IPS-11a (cell line): ENCODE measurements around the gene C11orf58.

Experiments
- H3K4me3 ChIP-seq: one replicate; pipeline ENCODE4 v1.5.1; 2013; ENCODE audit warnings: low read depth, low read length, control low read depth

Gene C11orf58

DNA sequence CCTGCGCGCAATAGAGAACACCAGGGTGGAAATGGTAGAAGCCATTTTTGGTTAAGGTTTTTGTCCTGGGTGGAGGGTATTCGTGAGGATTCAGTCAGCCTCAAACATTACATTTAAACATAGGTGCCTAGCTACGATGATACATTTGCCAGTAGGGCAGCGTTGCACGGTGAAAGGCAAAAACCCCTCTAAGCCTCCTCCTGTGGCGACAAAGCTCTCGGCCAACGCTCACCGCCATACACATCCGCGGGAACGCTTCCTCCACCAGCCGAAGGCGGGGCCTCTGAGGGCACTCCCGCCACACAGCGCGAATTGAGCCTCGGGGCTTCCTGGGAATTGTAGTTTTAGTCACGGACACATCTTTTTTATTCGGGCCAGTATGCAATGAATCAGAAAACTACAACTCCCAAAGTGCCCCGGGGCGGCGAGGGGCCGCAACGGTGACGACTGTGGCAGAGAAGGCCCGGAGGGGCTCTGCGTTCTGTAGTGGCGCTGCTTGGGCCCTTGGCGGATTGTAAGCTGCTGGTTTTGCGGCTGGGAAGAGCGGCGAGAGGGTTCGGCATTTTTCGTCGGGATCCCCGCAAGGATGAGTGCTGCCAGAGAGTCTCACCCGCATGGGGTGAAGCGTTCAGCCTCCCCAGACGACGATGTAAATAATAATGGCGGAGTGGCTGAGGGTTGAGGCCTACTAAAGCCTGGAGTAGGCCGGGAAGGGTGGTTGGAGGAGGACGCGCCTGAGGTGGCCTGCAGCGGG lies at the start of gene C11orf58:
TSS of gene C11orf58 (plus strand) at position 455 of the 754 bp plus-strand sequence. CDS start at position 587, 132 bp downstream.
- peak within 1 kb of the TSS; percentile 95 for H3K4me3 ChIP-seq

DNA sequence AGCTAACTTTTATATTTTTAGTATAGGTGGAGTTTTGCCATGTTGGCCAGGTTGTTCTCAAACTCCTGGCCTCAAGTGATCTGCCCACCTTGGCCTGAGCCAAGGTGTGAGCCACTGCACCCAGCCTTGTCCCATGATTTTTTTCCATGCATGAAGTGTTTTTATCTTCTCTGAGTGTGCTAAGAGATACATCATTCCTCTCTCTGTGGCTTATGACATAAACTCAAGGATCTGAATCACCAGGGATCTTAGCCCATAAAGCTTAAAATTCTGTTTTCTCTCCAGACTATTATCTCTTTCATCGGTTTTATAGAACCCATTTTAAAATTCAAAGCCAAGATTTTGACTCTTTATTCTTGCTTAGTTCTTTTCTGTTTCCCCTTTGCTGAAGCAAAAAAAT lies 48.4 kb upstream of the C11orf58 start:
- H3K4me3 ChIP-seq = no peak overlapping the region

DNA sequence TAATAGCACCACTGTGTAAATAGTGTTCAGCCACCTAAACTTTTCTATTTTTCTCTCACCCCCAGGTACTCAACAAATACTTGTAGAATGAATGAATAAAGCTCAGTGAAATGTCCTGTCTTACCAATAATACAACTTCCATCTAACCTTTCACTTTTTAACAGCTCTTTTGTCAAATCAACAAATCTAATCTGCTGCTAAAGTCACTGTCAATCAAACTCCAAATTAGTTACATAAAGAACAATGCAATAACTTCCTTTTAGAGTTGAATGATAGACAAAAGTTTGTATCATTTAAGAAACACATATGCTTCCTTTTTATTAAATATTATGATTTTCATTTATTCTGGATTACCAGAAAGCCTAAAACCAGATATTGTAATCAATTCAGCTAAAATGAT lies 34.7 kb upstream of the C11orf58 start:
- H3K4me3 ChIP-seq = no peak overlapping the region

DNA sequence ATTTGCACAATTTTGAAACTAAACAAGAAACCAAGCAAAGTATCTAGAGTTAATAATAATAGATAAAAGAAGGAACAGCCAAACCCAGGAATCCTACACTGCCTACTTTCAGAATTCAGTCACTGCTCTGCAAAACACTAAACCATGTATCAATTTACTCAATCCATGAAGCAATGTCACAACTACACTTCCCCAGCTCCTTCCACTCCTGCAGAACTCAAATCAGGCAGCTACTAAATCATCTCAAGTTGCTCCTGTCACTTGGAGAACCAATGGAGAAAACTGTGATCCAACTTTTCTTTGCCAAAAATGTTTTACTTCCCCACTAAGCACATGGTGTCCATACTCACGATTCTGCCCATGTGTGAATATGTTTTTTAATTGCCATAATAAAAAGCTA lies 24.9 kb upstream of the C11orf58 start:
- no peak overlapping the region for H3K4me3 ChIP-seq

DNA sequence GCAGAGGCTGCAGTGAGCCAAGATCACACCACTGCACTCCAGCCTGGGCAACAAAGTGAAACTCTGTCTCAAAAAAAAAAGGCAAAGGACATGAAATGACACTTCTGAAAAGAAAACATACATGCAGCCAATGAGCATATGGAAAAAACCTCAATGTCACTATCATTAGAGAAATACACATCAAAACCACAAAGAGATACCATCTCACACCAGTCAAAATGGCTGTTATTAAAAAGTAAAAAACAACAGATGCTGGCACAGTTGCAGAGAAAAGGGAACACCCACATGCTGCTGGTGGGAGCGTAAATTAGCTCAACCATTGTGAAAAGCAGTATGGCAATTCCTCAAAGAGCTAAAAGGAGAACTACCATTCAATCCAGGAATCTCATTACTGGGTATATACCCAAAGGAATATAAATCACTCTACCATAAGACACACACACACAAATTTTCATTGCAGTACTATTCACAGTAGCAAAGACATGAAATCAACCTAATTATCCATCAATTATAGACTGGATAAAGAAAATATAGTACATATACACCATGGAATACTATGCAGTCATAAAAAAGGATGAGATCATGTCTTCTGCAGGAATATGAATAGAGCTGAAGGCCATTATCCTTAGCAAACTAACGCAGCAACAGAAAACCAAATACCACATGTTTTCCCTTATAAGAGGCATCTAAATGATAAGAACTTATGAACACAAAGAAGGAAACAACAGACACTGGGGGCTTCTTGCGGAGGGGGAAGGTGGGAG lies 15.7 kb upstream of the C11orf58 start:
- no peak overlapping the region for H3K4me3 ChIP-seq

DNA sequence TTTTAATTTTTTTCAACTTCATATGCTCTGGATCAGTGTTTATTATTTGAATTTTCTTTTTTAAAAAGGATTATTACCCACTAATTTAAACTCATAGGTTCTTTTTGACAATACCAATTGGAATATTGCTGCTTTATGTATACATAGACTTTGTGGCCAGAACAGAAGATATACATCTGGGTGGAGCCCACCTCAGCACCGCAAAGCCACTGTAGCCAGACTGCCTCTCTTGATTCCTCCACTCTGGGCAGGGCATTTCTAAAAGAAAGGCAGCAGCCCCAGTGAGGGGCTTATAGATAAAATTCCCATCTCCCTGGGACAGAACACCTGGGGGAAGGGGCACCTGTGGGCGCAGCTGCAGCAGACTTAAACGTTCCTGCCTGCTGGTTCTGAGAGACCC lies 10.6 kb upstream of the C11orf58 start:
- no peak overlapping the region for H3K4me3 ChIP-seq

DNA sequence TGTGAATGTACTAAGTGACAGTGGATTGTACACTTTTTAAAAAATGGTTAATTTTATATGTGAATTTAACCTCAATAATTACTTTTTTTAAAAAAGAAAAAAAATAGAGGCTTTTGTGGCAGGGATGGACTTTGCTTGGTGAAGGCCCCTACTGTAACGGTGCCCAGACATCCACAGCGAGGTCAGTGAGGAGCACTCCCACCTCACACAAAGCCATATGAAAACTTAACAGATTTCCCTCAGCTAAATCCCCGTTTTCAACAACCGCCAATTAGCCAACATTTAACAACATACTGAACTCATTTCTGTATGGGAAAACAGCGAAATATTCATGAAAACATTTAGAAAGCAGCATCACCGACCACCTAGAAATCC lies 642 bp upstream of the C11orf58 start:
- H3K4me3 ChIP-seq = peak overlapping the region; percentile 95

DNA sequence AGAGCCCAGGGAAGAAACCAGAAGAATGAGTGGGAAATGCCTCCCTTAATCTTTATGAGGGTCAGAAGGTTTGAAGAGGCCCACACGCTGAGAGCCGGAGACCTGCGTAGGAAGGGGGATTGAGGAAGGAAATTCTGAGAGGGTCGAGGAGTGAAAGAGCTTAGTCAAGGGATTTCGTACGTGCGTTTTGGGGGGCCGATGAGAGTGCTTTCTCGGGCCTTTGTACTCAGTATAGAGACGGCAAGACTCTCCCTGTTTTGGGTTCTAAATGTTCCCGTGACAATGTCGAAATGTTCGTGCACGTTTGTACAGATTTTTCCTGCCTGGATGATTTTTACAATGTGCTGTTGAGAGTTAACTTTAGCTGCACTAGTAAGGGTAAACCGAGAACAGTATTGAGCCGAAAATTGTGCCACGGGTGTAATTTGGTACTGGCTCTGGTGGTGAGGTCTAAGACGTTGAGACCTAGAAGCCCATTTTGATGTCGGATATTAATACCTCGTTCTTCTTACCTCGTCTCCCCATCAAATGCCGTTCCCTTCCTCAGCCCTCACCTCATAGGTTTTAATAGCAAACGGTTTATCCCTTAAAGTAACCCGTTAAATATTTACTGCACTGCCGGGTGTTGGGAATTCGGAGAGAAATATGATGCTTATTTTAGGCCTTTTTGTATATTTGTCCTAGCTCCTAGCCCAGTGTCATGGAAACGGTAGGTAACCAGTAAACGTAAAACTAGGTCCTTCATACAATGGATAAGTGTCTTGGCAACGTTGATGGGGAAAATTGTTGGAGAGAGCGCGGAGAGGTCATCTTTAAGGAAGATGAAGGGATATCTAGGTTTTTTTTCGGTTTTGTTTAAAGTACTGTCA lies 734 bp downstream of the C11orf58 start:
- H3K4me3 ChIP-seq = peak overlapping the region; percentile 95

DNA sequence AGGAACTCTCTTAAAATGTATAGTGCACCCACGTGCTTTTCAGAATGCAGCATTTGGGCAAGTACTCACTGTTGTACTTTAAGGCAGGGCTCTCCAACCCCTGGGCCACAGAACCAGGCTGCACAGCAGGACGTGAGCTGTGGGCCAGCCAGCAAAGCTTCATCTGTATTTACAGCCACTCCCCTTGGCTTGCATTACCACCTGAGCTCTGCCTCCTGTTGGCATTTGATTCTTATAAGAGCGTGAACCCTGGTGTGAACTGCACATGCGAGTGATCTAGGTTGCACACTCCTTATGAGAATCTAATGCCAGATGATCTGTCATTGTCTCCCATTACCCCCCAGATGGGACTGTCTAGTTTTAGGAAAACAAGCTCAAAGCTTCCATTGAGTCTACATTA lies 3.0 kb downstream of the C11orf58 start:
- no peak overlapping the region for H3K4me3 ChIP-seq

DNA sequence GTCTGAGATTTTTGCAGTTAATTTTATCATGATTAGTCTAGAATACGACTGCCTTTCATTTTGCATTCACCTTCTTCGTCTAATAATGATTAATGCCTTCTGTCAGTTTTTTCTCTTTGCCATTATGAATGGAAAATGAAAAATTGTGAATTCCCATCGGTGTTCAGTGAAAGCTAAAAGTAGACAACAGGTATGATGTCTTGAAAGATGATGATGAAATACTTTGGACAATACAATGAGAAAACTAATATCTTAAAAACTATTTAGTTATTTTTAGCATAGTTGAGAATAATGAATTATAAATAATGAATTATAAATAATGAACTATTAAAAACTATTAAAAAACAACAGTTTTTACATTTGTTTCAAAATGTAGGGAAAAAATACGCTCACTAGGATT lies 5.0 kb downstream of the C11orf58 start:
- no peak overlapping the region for H3K4me3 ChIP-seq

DNA sequence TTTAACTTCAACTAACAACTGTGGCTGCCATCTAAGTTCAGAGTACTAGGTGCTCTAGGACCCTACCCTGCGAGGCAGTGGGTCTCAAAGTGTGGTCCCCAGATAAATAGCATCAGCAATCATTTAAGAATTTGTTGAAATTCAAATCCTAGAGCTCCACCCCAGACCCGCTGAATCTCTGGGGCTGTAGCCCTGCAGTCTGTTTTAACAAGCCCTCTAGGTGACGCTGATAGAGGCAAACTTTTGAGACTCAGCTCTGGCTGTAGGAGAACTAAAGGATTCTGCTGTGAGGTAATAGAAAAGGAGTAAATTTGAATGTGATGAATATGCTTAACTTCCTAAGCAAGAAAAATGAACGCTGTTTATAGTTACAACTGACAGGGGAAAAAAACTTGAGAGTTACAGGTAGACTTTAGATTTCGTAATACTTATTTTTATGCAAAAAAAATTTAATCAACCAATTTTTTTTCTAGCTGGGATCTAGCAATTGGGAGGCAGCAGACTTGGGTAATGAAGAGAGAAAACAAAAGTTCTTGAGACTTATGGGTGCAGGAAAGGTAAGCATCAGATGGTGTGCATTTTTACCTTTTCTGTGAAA lies 5.8 kb downstream of the C11orf58 start:
- no peak overlapping the region for H3K4me3 ChIP-seq

DNA sequence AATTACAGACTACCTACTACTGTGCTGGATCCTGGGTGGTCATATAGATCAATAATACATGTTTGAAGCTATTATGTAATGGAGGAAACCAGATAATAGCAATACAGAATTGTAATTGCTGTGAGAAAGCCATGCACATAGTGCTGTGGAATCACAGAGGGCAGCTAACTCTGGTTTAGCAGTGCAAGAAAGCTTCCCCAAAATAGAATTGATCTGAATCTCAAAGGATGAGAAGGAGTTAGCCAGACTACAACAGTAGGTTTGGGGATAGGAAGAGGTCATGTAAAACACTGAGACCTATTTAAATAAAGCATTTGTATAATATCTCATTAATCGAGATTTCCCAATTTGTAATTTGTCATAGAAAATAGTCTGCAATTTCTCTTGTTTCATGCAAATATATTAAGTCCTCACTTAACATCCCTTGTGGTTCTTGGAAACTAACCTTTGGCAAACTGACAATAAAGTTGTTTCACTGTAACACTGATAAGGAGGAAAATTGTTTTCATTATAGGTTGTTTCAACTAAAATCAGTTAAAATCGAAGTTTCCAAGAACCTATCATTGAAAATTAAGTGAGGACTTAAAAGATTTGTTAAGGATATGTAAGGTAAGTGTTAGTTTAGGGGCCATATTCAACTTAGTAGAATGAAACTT lies 7.6 kb downstream of the C11orf58 start:
- H3K4me3 ChIP-seq = no peak overlapping the region

DNA sequence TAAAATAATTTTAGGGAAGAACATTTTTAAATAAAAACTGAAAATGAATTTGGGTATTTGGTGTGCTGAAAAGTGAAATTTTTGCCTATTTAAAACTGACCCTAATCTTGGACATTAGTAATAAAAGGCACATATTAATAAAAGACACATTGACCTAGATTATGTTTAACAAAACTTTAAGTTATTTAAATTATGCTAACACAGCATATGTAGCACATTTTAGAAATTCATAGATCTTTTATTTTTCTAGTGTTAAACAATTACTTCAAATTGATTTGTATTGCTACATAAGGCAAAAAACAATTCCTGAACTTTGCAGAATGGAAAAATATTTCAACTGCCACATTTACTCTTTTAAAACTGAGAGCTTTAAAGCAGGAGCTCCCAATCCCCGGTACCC lies 10.6 kb downstream of the C11orf58 start:
- H3K4me3 ChIP-seq = no peak overlapping the region

DNA sequence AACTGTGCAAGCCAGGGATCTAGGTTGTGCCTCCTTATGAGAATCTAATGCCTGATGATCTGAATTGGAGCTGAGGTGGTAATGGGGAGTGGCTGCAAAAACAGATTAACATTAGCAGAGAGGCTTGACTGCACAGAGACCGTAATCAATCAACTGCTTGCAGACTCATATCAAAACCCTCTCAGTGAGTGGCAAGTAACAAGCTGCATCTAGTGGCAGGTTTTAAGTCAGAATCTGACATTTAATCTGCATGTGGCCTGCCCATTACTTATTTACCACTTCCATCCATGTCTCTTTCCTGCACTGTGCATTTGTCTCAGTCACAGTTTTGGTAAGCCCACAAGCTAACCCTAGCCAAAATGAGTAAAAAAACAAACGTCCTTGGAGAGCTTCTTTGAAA lies 11.2 kb downstream of the C11orf58 start:
- no peak overlapping the region for H3K4me3 ChIP-seq

DNA sequence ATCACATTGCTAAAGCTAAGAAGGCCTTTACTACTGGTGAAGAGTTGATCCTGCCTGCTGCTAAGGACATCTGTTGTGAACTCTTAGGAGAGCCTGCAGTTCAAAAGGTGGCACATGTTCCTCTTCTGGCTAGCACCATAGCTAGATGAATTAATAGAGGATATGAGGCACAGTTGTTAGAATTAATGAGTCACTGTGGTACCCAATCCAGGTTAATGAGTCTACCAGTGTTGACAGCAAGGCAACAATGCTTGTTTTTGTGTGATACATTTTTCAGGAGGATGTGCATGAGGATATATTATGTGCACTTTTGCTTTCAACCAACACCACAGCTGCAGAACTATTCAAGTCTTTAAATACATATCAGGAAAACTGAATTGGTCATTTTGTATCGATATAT lies 12.0 kb downstream of the C11orf58 start:
- no peak overlapping the region for H3K4me3 ChIP-seq

DNA sequence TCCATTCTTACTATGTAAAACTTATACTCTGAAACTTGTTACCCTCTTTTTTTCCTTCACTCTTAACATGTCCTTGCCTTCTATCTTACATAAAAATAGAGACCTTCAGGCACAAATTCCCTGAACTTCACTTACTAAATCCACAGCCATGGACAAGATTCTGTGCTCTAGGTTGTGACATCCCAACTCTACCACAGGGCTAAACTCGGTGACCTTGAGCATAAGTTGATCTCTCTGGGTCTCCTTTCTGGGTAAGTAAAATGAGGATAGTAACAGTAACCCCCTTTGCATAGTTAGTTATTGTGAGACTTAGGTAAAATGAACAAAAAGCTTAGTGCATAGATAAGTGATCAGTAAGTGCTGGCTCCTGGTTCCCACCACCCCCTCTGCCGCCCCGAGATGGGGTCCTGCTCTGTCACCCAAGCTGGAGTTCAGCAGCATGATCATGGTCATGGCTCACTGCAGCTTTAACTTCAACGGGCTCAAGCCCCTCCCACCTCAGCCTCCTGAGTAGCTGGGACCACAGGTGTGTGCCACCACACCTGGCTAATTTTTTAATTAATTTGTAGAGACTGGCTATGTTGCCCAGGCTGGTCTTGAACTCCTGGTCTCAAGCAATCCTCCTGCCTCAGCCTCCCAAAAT lies 20.1 kb downstream of the C11orf58 start:
- no peak overlapping the region for H3K4me3 ChIP-seq

DNA sequence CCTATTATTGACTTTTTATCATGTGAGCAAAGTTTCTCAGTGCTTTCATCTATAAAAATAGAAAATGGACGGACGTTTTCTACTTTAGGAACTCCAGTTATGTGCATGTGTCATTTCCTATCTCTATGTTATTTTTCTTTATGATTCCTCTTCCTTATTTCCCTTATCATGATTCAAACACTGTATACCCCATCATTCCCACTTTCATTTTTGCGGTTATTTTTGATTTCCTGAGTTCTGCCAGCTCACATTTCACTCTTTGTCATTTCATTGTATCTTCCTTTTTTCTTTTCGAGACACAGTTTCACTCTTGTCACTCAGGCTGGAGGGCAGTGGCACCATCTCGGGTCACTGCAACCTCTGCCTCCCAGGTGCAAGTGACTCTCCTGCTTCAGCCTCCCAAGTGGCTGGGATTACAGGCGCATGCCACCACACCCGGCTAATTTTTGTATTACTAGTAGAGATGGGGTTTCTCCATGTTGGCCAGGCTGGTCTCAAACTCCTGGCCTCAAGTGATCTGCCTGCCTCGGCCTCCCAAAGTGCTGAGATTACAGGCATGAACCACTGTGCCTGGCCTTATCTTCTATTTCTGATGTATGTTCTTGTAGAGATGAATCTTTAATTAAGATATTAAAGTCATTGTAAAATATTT lies 21.5 kb downstream of the C11orf58 start:
- no peak overlapping the region for H3K4me3 ChIP-seq

DNA sequence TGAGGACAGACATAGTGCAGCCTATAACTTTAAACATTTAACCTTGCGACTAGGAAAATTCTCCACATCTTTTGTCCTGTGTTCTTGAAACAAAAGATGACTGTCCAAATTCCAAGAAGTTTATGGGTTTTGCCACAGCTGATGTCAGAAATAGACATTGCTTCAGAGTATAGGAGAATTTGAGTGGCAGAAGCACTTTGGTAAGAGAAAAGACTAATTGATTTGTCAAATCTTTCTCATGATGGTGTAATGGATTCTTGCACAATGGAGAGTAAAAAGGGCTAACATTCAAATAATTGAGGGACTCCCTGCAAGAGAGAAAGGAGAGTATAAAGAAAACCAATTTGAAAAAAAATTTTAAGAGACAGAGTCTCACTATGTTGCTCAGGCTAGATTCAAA lies 25.3 kb downstream of the C11orf58 start:
- no peak overlapping the region for H3K4me3 ChIP-seq

DNA sequence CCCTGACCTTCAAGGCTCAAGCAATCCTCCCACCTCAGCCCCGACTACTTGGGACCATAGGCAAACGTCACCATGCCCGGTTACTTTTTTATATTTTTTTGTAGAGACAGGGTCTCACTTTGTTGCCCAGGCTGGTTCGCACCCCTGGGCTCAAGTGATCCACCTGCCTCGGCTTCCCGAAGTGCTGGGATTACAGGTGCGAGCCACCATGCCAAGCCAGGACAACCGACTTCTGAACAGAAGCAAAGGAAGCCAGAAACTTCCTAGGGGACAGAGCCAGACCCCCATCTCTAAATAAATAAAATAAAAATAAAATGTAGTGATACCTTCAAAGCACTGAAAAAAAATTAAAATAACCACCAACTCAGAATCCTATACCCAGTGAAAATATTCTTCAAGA lies 26.4 kb downstream of the C11orf58 start:
- H3K4me3 ChIP-seq = no peak overlapping the region

DNA sequence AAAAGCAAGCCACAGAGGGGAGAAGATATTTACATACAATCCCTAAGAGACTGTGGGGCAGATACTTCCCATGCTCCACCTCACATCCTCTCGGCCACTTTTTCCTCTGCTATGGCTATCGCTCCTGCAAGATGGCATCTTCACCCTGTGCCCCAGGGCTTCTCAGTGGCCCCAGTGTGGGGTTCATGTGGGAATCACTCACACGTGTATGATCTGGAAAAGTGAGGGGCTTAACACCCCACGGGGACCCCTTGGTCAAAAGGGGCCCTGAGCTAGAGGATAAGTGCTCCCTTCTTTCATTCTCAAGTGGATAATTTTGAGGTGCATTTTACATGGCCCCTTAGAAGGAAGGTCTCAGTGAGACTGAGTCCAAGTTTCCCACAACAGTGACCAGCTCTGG lies 28.7 kb downstream of the C11orf58 start:
- no peak overlapping the region for H3K4me3 ChIP-seq
